HL-60/S4 (cell line): ENCODE results near the gene CCDC92B.

Source experiments
- in situ Hi-C: fragments of 300-500 bp; cut with MboI; formaldehyde crosslinking; loops from 2 replicates; pipeline ENCODE4 v1.14.3; 2022; ENCODE audit warnings: low sequenced_read_pairs

The CCDC92B gene

DNA sequence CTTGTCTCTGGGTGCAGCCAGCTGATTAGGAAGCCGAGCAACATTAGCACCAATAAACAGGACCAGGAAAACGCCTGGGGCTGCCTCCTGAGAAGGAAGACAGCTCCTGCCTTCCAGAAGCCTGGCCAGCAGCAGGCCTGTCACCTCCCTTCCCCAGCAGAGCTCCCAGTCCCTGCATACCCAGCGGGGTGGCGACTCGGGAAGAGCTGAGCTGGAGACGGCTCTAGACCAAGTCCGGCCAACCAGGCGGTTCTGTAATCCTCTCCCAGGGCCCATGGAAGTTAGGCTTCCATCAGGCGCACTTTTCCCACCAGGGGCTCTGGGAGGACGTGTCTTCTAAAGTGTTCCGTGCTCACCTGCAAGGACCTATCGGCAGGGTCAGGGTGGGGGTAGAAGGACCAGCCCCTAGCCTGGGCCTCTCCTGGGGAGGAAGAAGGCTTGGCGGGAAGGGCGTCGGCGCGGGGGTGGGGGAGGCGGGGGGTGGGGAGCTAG, 25.9 kb downstream of the CCDC92B start:
- in situ Hi-C loops = no loop called here

GRCh38 chr17:2722611-2723010, 26.8 kb downstream of the CCDC92B start:
- in situ Hi-C loops = no loop called here

GRCh38 chr17:2721603-2722002, 27.8 kb downstream of the CCDC92B start:
- in situ Hi-C loops = no loop called here

DNA sequence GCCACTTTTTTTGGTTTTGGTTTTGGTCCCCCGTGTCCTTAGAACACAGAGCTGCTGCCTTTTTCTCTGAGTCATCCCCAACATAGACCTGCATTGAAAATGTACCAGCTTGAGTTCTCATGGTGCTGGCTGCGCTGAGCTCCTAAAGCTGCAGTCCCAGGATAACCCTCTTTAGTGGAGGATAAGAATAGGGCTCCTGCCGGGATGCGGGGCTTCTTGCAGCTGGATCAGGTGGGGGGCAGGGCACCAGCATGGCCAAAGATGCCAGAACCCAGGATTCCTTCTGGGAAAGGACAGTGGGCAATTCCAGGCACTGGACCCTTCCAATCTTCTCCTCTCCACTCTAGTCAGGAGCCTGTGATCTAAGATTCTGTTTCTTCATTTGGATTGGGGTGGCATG, 29.6 kb downstream of the CCDC92B start:
- in situ Hi-C loops = no loop called here

GRCh38 chr17:2718150-2718938, 31.1 kb downstream of the CCDC92B start:
- in situ Hi-C loops = no loop called here

- in situ Hi-C loops = no loop called here
These were observed 32.8 kb downstream of the CCDC92B start for GRCh38 chr17:2716649-2717048.

GRCh38 chr17:2713881-2714280, 35.6 kb downstream of the CCDC92B start:
- in situ Hi-C loops = no loop called here

DNA sequence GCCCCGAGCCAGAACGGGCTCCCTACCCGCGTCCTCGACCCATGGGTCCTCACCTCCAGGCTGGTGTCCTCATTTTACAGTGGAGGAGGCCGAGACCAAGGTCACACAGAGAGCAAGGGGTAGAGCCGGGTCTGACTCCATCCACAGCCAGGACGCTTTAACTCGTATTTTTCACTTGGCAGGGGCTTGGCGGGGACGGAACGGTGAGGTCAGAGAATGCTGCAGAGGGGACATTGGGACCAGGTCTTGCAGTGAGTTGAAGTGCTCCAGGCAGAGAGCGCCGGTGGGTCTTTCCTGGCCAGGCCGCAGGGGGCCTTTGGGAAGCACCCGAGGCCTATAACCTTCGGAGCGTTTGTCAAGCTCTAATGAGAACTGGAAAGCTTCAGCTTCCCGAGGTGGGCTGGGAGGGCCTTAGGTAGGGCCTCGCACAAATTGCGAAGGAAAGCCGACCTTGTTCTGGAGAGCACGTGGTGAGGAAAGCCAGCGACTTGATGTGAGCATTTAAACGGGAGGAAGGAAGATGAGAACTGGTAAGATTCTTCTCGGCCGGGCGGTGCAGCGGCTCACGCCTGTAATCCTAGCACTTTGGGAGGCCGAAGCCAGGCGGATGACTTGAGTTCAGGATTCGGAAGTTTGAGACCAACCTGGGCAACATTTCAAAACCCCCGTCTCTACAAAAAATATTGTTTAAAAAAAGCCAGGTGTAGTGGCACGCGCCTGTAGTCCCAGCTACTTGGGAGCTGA, 37.0 kb downstream of the CCDC92B start:
- in situ Hi-C loops = no loop called here

DNA sequence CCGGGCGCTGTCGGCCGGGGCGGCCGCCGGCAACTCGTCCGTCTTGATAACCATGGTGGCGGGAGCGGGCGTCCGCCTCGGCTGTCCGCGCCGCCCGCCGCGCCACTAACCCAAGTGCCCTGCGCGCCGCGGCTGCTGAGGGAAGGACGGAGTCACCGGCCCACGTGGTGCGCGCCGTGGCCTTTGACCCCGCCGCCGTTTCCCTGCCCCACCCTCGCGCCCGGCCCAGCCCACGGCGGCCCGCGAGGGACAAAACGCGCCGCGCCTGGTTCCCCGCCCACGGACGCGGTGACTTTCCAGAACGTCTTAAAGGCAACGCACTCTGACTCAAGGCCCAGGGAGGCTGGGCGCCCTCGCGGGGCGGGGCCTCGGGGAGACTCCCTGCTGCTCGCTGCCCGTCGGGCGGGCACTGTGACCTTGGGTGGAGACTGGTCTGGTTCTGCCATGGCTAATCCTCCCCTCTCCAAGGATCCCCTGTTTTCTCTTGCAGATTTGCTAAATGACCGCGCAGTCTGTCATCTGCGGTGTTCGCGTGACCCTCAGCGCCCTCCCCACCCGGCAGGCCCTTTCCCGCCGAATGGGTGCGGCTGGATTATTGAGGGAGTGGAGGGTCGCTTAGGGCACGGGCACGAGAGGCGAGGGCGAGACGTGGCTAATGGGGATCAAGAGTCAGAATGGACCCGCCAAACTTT, 37.7 kb downstream of the CCDC92B start, which contains the start of gene CLUH:
CLUH (minus strand) TSS at position 157 of the 692 bp plus-strand sequence; CDS start at position 54, 103 bp downstream.
- in situ Hi-C loops = no loop called here

- in situ Hi-C loops = no loop called here
These were observed 38.4 kb downstream of the CCDC92B start for GRCh38 chr17:2710803-2711607.

- in situ Hi-C loops = no loop called here
These were observed 39.2 kb downstream of the CCDC92B start for GRCh38 chr17:2710071-2710802.

GRCh38 chr17:2709183-2709661, 40.2 kb downstream of the CCDC92B start:
- in situ Hi-C loops = no loop called here

GRCh38 chr17:2708585-2709182, 40.8 kb downstream of the CCDC92B start:
- in situ Hi-C loops = no loop called here

DNA sequence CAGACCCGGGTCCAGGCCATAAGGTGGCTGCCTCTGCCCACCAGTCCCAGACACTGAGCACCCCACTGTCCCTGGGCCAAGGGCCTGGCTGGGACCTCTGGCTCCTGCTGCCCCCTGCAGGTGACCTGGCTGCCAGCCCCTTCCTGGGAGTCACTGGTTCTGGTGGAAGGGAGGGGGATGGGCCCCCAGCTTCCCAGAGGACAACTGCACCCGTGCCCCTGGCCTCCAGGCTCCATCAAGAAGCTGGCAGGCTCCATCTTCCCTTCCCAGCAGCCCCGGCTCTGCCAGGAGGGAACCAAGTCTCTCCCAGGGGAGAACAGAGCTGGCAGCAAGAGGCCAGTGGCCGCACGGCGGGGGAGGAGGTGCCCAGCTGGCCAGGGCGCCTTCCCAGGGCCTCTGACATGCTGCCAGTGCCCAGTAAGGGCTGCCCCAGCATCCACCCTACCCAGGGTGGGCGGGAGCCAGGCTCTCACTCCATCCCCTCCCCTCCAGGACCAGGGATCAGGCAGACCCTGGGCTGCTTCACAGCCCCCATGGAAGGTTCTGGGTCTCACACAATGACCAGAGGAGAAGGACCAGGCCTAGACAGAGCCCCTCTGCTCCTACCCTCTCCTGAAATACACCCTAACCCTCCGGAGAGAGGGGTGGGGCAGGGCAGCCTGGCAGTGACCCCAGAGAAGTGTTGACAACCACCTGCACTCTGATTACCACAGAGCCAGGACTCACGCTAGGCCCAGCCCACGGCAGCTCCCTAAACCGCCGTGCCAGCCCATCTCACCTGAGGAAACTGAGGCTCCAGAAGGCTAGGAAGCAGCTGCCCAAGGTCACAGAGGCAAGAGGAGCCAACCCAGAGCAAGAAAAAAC, 41.5 kb downstream of the CCDC92B start:
- in situ Hi-C loops = no loop called here

- in situ Hi-C loops = no loop called here
These were observed 42.4 kb downstream of the CCDC92B start for GRCh38 chr17:2706911-2707510.

DNA sequence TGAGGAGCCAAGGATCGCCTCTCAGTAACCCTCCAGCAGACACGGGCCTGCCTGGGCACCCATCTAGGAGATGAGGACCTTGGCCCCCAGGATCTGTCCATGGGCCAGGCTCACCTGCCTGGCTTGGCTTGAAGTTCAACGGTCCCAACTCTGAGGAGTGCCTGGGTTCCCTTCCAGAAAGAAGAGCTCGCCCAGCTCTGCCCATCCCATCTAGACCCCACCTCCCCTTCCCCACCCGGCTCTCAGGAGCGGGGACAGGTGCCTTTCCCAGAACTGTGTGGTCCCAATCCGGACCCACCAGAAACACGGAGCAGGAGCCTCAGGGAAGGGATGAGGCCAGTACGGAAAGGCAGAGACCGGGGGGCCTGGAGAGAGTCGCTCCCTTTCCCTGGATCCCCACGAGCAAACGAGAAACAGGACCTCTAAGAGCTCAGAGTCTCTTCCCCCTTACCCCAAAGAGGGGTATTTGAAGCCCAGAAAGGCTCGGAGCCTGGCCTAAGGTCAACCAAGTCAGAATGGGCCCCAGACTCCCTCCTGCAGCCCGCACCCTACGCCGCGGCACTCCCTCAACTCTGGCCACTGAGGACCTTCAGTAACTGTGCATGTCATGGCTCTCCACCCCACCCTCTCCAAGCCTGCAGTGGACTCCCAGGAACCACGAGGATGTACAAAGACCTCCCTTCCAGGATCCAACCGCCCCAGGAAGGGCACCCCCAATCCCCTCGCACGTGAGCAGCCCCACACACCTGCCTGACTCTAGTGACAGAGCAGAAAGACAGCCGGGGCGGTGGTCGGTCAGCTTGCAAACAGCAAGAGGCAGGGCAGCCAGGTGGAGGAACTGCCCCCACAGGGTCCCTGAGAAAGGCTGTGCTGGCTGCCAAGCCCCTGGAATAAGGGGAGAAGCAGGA, 43.3 kb downstream of the CCDC92B start:
- in situ Hi-C loops = no loop called here

DNA sequence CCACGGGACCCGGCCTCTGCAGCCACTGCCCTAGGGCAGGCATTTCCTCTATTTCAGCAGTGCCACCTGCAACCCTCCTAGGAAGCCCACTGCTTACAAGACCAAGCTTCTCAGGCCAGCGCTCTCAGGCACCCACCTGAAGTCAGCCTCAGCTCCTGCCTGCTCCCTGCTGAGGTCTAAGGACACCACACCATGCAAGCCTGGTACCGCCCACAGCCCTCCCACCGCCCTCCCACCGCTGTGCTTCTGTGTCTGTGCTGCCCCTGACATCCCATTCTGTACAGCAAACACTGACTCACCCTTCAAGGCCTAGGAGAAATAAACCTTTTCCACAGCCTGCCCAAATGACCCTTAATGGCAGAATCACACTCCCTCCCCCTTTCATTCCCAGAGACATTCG, 44.2 kb downstream of the CCDC92B start:
- in situ Hi-C loops = no loop called here
